ENCODE data around the gene KEL. TPM values are rescaled to one million over a fixed set of nuclear protein-coding genes. Genes with fewer than 3 reads are reported as not detected.

The KEL gene
- total and polyA plus RNA-seq, 2 donors from 2014 or later = 0.28 to 0.39 TPM

- no peak for DNase-seq
These were observed 579 bp downstream of the KEL start for GRCh38 chr7:142961595-142961972.

GRCh38 chr7:142960955-142961512, 1.1 kb downstream of the KEL start:
- Histone ChIP-seq H3K27ac (ENCODE audit: low read depth in 2 of 2, low read length in 2 of 2) (no peak overlapping the region), H3K9me3 (ENCODE audit: control insufficient read depth in 2 of 3, insufficient read depth in 1 of 3, low read length in 3 of 3) (no peaks in the 10 kb centered on the region), H3K4me1 (ENCODE audit: control insufficient read depth in 2 of 3, insufficient read depth in 2 of 3, low read depth in 1 of 3, low read length in 3 of 3) (peaks cover 0 to 4% (median 0%) of the 10 kb centered on the region in 3 donors), H3K9ac (ENCODE audit: low read length in 3 of 3) (no peak overlapping the region), H3K27me3 (ENCODE audit: control insufficient read depth, insufficient read depth, low read length) (no peaks in the 10 kb centered on the region), H3K36me3 (ENCODE audit: control insufficient read depth in 2 of 3, insufficient read depth in 3 of 3, low read length in 3 of 3) (no peaks in the 10 kb centered on the region), H3K4me3 (ENCODE audit: low read length in 3 of 3) (no peak overlapping the region)
- TF ChIP-seq, protein P1, sequence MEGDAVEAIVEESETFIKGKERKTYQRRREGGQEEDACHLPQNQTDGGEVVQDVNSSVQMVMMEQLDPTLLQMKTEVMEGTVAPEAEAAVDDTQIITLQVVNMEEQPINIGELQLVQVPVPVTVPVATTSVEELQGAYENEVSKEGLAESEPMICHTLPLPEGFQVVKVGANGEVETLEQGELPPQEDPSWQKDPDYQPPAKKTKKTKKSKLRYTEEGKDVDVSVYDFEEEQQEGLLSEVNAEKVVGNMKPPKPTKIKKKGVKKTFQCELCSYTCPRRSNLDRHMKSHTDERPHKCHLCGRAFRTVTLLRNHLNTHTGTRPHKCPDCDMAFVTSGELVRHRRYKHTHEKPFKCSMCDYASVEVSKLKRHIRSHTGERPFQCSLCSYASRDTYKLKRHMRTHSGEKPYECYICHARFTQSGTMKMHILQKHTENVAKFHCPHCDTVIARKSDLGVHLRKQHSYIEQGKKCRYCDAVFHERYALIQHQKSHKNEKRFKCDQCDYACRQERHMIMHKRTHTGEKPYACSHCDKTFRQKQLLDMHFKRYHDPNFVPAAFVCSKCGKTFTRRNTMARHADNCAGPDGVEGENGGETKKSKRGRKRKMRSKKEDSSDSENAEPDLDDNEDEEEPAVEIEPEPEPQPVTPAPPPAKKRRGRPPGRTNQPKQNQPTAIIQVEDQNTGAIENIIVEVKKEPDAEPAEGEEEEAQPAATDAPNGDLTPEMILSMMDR (IDR thresholded peaks at IDR 0.05; ENCODE audit: borderline replicate concordance, extremely low read depth, insufficient read depth) = no peak
- DNase-seq (no peak), FAIRE-seq (no peak)
- intact Hi-C loops (cut with DNase I) = no loop called here

More at GRCh38 chr7:142961595-142961972, 579 bp downstream of the KEL start:
- TF ChIP-seq, protein P1 (IDR thresholded peaks at IDR 0.05; ENCODE audit: borderline replicate concordance, extremely low read depth, insufficient read depth) = no peak
- intact Hi-C loops (cut with DNase I) = no loop called here
- no peak overlapping the region for H3K4me3 ChIP-seq (ENCODE audit: low read length in 3 of 3)
- H3K27ac ChIP-seq (ENCODE audit: low read depth in 2 of 2, low read length in 2 of 2) = no peak overlapping the region
- H3K4me1 ChIP-seq (ENCODE audit: control insufficient read depth in 2 of 3, insufficient read depth in 2 of 3, low read depth in 1 of 3, low read length in 3 of 3) = peaks cover 0 to 4% (median 0%) of the 10 kb centered on the region in 3 donors
- no peaks in the 10 kb centered on the region for H3K36me3 ChIP-seq (ENCODE audit: control insufficient read depth in 2 of 3, insufficient read depth in 3 of 3, low read length in 3 of 3)
- H3K9me3 ChIP-seq (ENCODE audit: control insufficient read depth in 2 of 3, insufficient read depth in 1 of 3, low read length in 3 of 3) = no peaks in the 10 kb centered on the region
- no peak overlapping the region for H3K9ac ChIP-seq (ENCODE audit: low read length in 3 of 3)
- H3K27me3 ChIP-seq (ENCODE audit: control insufficient read depth, insufficient read depth, low read length) = no peaks in the 10 kb centered on the region
- FAIRE-seq = no peak

DNA sequence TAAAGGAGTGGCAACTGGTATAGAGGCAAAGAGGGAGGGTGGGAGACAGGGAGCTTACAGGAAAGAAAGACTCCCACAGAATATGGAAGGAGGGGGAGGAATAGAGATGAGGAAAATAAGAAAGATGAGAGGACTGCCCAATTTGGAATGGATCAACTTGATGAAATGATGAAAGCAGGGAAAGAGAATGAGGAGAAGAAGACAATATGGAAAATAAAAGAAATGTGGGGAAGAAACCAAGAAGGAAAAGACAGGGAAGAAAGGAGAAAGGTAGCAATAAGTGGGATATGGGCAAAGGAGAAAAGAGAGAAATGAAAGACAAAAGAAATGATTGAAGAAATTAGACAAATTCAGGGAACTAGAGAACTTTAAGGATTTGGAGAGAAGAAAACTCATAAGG, 3.0 kb downstream of the KEL start:
- no peak for DNase-seq
- intact Hi-C loops (cut with DNase I) = no loop called here
- FAIRE-seq = no peak
- Histone ChIP-seq H3K27me3 (ENCODE audit: control insufficient read depth, insufficient read depth, low read length) (no peaks in the 10 kb centered on the region), H3K36me3 (ENCODE audit: control insufficient read depth in 2 of 3, insufficient read depth in 3 of 3, low read length in 3 of 3) (no peaks in the 10 kb centered on the region), H3K4me1 (ENCODE audit: control insufficient read depth in 2 of 3, insufficient read depth in 2 of 3, low read depth in 1 of 3, low read length in 3 of 3) (peaks cover 0 to 4% (median 0%) of the 10 kb centered on the region in 3 donors), H3K9me3 (ENCODE audit: control insufficient read depth in 2 of 3, insufficient read depth in 1 of 3, low read length in 3 of 3) (peaks cover 0 to 3% (median 0%) of the 10 kb centered on the region in 3 donors), H3K9ac (ENCODE audit: low read length in 3 of 3) (no peak overlapping the region), H3K27ac (ENCODE audit: low read depth in 2 of 2, low read length in 2 of 2) (no peak overlapping the region), H3K4me3 (ENCODE audit: low read length in 3 of 3) (no peak overlapping the region)
- TF ChIP-seq, protein P1 (IDR thresholded peaks at IDR 0.05; ENCODE audit: borderline replicate concordance, extremely low read depth, insufficient read depth) = no peak

DNA sequence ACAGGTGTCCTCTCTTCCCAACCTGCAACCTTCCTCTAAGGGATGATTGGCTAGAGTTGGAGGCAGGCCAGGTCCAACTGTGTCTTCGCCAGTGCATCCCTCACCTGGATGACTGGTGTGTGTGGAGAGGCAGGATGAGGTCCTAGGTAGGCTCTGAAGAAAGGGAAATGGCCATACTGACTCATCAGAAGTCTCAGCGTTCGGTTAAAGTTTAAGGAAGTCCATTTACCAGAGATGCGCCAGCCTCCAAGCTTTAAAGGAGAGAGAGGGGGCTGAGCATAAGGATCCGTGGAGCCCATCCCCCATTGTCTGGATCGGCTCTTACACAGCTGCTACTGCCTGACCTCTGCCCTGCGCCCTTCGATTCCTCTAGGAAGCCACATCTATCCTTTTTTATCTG, 4.4 kb downstream of the KEL start:
- Histone ChIP-seq H3K4me1 (ENCODE audit: control insufficient read depth in 2 of 3, insufficient read depth in 2 of 3, low read depth in 1 of 3, low read length in 3 of 3) (peaks cover 0 to under 1% (median 0%) of the 10 kb centered on the region in 3 donors), H3K27ac (ENCODE audit: low read depth in 2 of 2, low read length in 2 of 2) (no peak overlapping the region), H3K27me3 (ENCODE audit: control insufficient read depth, insufficient read depth, low read length) (no peaks in the 10 kb centered on the region), H3K9ac (ENCODE audit: low read length in 3 of 3) (no peak overlapping the region), H3K36me3 (ENCODE audit: control insufficient read depth in 2 of 3, insufficient read depth in 3 of 3, low read length in 3 of 3) (no peaks in the 10 kb centered on the region), H3K4me3 (ENCODE audit: low read length in 3 of 3) (no peak overlapping the region), H3K9me3 (ENCODE audit: control insufficient read depth in 2 of 3, insufficient read depth in 1 of 3, low read length in 3 of 3) (peaks cover 0 to 3% (median 0%) of the 10 kb centered on the region in 3 donors)
- intact Hi-C loops (cut with DNase I) = no loop called here
- TF ChIP-seq, protein P1 (IDR thresholded peaks at IDR 0.05; ENCODE audit: borderline replicate concordance, extremely low read depth, insufficient read depth) = no peak
- no peak for FAIRE-seq
- no peak for DNase-seq
